OCI-LY1 (cell line): ENCODE measurements around the gene GAP43.

Source experiments
- H2AFZ ChIP-seq: fragments of 200-600 bp; sonication (generic), shearing (Covaris generic); 2 replicates; pipeline ENCODE4 v1.6.0; 2014; ENCODE audit warnings: antibody characterized with exemption, mild to moderate bottlenecking, low read length
- H3F3A ChIP-seq: fragments of 200-600 bp; sonication (generic), shearing (Covaris generic); 2 replicates; pipeline ENCODE4 v1.6.0; 2014; ENCODE audit warnings: mild to moderate bottlenecking, antibody characterized with exemption, low read length, moderate library complexity; ENCODE audit not compliant: insufficient read depth
- H3K27ac ChIP-seq: fragments of 200-600 bp; sonication (generic); 2 replicates; pipeline ENCODE4 v1.5.1; 2014; ENCODE audit warnings: low read length, mixed run types, mild to moderate bottlenecking, low read depth; ENCODE audit not compliant: poor library complexity, severe bottlenecking
- H3K27me3 ChIP-seq: fragments of 200-600 bp; sonication (generic); 2 replicates; pipeline ENCODE4 v1.6.0; 2014; ENCODE audit warnings: antibody characterized with exemption, mild to moderate bottlenecking, low read length, moderate library complexity; ENCODE audit not compliant: insufficient read depth
- H3K36me3 ChIP-seq: fragments of 200-600 bp; sonication (generic); 2 replicates; pipeline ENCODE4 v1.6.1; 2014; ENCODE audit warnings: mild to moderate bottlenecking, antibody characterized with exemption, low read length, moderate library complexity, mixed read lengths; ENCODE audit not compliant: insufficient read depth
- H3K4me1 ChIP-seq: fragments of 200-600 bp; sonication (generic); 2 replicates; pipeline ENCODE4 v1.5.1; 2014; ENCODE audit warnings: mild to moderate bottlenecking, low read length, moderate library complexity; ENCODE audit not compliant: insufficient read depth, severe bottlenecking
- H3K4me2 ChIP-seq: fragments of 200-600 bp; sonication (generic), shearing (Covaris generic); 2 replicates; pipeline ENCODE4 v1.6.1; 2014; ENCODE audit warnings: low read length
- H3K4me3 ChIP-seq: fragments of 200-600 bp; sonication (generic); 2 replicates; pipeline ENCODE4 v1.5.1; 2014; ENCODE audit warnings: low read length, low read depth, mild to moderate bottlenecking, mixed read lengths; ENCODE audit not compliant: poor library complexity, severe bottlenecking
- H3K79me2 ChIP-seq: fragments of 200-600 bp; shearing (Covaris generic); 2 replicates; pipeline ENCODE4 v1.6.1; 2016; ENCODE audit warnings: mixed run types, low read length, mixed read lengths; ENCODE audit not compliant: insufficient read depth
- H3K9ac ChIP-seq: fragments of 200-600 bp; sonication (generic), shearing (Covaris generic); 2 replicates; pipeline ENCODE4 v1.6.1; 2014; ENCODE audit warnings: mild to moderate bottlenecking, low read length, mixed read lengths
- H3K9me2 ChIP-seq: fragments of 200-600 bp; sonication (generic), shearing (Covaris generic); 2 replicates; pipeline ENCODE4 v1.6.1; 2014; ENCODE audit warnings: low read depth, mild to moderate bottlenecking, low read length, mixed read lengths
- H3K9me3 ChIP-seq: fragments of 200-600 bp; shearing (Covaris generic); 2 replicates; pipeline ENCODE4 v1.6.1; 2014; ENCODE audit warnings: low read length, mixed read lengths
- H4K20me1 ChIP-seq: fragments of 200-600 bp; sonication (generic), shearing (Covaris generic); 2 replicates; pipeline ENCODE4 v1.6.0; 2016; ENCODE audit warnings: mild to moderate bottlenecking, low read length; ENCODE audit not compliant: insufficient read depth
- CTCF ChIP-seq: fragments of 200-600 bp; sonication (generic), shearing (Covaris generic); IDR thresholded peaks from 2 replicates; pipeline ENCODE4 v1.5.1; 2017; ENCODE audit warnings: mild to moderate bottlenecking, antibody characterized with exemption, low read length, moderate library complexity, mixed read lengths
- EZH2 ChIP-seq: fragments of 200-600 bp; sonication (generic), shearing (Covaris generic); IDR thresholded peaks from 2 replicates; pipeline ENCODE4 v1.8.0; 2017; ENCODE audit warnings: borderline replicate concordance, mixed run types, mild to moderate bottlenecking, antibody characterized with exemption, low read length, moderate library complexity, mixed read lengths

GAP43 gene

GRCh38 chr3:115626721-115627120, 3.4 kb downstream of the GAP43 start:
- no peak overlapping the region for H2AFZ ChIP-seq
- H3K4me2 ChIP-seq: no peak overlapping the region
- H3K9ac ChIP-seq: no peak overlapping the region
- no peaks in the 10 kb centered on the region for H3K36me3 ChIP-seq
- H3K79me2 ChIP-seq: no peaks in the 10 kb centered on the region
- H3F3A ChIP-seq: no peaks in the 10 kb centered on the region
- no peaks in the 10 kb centered on the region for H3K9me2 ChIP-seq
- no peak overlapping the region for H3K27ac ChIP-seq
- TF ChIP-seq CTCF (no peak), EZH2 (no peak)
- no peaks in the 10 kb centered on the region for H3K27me3 ChIP-seq
- no peaks in the 10 kb centered on the region for H4K20me1 ChIP-seq
- H3K4me1 ChIP-seq: no peaks in the 10 kb centered on the region
- H3K9me3 ChIP-seq: no peaks in the 10 kb centered on the region
- H3K4me3 ChIP-seq: no peak overlapping the region

- Histone ChIP-seq H3K27me3 (no peaks in the 10 kb centered on the region), H2AFZ (no peak overlapping the region), H3K36me3 (no peaks in the 10 kb centered on the region), H3K9ac (no peak overlapping the region), H3K9me2 (no peaks in the 10 kb centered on the region), H3F3A (no peaks in the 10 kb centered on the region), H3K4me3 (no peak overlapping the region), H3K9me3 (no peaks in the 10 kb centered on the region), H4K20me1 (no peaks in the 10 kb centered on the region), H3K4me2 (no peak overlapping the region), H3K4me1 (no peaks in the 10 kb centered on the region), H3K27ac (no peak overlapping the region), H3K79me2 (no peaks in the 10 kb centered on the region)
- no peak for TF ChIP-seq EZH2
- no peak for TF ChIP-seq CTCF
Measured at GRCh38 chr3:115627180-115628074, 4.1 kb downstream of the GAP43 start.

GRCh38 chr3:115628075-115628412, 4.7 kb downstream of the GAP43 start:
- Histone ChIP-seq H3K27ac (no peak overlapping the region), H3K9me2 (no peaks in the 10 kb centered on the region), H3K4me3 (no peak overlapping the region), H3K9ac (no peak overlapping the region), H3K4me2 (no peak overlapping the region), H3K79me2 (no peaks in the 10 kb centered on the region), H3F3A (no peaks in the 10 kb centered on the region), H3K9me3 (no peaks in the 10 kb centered on the region), H4K20me1 (no peaks in the 10 kb centered on the region), H3K27me3 (no peaks in the 10 kb centered on the region), H2AFZ (no peak overlapping the region), H3K4me1 (no peaks in the 10 kb centered on the region), H3K36me3 (no peaks in the 10 kb centered on the region)
- TF ChIP-seq EZH2 (no peak), CTCF (no peak)
